ENCODE data around the gene HOXD3.

HOXD3 gene

DNA sequence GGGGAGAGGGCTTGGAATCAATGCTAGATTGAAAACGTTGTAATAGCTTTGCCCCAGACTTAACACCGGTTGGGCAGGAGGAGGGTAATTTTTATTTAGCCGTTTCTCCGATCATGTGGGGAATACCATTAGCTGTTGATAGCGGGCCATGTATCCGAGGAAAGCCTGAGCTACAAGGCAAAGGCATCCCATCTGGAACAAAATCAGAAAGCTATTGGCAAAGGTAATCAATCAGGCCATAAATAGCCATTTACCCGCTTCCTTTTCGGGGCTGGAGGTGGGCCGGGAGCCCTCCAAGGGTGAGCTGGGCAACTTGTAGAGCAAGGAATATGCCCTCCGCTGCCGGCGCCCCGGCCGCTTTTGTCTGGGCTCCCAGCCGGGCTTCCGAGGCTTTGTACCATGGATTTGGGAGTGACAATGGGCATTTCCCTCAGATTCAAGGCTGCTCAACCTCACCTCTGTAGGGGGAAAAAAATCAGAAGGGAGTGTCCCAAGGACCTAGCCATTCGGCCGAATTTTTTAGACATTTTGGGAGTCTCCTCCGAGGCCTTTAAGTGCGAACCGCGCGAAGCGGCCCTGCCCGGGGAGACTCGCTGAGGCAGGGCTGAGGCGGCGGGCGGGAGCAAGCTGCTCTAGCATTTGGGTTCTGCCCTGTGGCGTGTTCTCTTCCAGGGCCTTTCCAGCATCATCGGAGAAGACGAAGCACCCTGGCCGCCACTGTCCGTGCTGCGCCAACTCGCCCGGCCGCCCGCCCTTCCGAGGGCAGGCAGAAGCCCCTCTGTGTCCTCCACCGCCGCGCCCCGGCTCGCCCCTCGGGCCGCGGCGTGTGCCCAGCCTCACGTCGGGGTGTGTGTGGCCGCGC lies 35.7 kb upstream of the HOXD3 start:
- no peak for DNase-seq (ENCODE audit: low read depth)

DNA sequence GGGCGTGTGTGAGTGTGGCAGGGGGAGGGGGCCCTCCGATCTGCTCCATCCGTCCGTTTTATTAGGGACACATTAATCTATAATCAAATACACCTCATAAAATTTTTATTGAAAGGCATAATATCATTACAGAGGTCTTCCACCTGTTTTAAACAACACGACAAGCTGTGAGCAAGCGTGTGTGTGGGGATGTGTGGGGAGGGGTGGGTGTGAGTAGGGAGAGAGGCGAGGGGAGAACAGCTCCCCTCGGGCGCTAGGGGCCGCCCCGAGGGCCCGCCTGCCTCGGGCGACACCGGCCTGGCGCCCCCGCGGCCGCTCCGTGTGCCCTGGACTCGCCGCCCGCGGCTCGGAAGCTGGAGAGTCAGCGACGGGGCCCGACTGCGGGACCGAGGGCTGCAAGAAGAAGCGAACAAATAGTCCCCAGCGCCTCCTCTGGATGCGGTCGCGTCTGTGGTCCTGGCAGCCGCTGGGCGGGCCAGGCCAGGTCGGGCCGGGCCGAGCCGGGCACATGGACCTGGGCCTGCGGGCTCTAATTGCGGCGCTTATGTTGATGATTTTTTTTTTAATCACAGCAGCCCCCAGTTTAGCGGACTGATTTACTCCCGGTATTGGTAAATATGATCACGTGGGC lies 34.9 kb upstream of the HOXD3 start:
- DNase-seq (ENCODE audit: low read depth): no peak

DNA sequence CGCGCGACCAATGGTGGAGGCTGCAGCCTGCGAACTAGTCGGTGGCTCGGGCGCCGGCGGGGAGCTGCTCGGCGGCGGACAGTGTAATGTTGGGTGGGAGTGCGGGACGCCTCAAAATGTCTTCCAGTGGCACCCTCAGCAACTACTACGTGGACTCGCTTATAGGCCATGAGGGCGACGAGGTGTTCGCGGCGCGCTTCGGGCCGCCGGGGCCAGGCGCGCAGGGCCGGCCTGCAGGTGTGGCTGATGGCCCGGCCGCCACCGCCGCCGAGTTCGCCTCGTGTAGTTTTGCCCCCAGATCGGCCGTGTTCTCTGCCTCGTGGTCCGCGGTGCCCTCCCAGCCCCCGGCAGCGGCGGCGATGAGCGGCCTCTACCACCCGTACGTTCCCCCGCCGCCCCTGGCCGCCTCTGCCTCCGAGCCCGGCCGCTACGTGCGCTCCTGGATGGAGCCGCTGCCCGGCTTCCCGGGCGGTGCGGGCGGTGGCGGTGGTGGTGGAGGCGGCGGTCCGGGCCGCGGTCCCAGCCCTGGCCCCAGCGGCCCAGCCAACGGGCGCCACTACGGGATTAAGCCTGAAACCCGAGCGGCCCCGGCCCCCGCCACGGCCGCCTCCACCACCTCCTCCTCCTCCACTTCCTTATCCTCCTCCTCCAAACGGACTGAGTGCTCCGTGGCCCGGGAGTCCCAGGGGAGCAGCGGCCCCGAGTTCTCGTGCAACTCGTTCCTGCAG lies 34.3 kb upstream of the HOXD3 start, which contains the start of gene HOXD9:
TSS of gene HOXD9 (plus strand) at position 37 of the 728 bp plus-strand sequence. CDS start at position 87, 50 bp downstream.
- DNase-seq (ENCODE audit: low read depth): no peak

DNA sequence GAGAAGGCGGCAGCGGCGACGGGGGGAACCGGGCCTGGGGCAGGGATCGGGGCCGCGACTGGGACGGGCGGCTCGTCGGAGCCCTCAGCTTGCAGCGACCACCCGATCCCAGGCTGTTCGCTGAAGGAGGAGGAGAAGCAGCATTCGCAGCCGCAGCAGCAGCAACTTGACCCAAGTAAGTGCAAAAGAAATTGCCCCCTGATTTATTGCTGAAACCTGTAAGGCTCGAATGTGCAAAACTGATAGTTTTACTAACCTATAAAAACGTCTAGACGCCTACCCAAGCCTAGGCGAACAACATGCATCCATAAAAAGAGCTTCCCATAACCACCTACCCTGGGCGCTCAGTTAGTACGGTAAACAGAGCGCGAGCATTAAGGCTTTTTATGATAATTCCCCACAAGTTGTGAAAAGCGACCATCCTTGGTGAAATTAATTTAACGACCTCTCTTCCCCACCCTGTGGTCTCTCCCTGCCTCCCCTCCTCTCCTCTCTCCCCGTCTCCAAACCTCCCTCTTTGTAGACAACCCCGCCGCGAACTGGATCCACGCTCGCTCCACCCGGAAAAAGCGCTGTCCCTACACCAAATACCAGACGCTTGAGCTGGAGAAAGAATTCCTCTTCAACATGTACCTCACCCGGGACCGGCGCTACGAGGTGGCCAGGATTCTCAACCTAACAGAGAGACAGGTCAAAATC lies 33.5 kb upstream of the HOXD3 start:
- DNase-seq (ENCODE audit: low read depth): no peak

DNA sequence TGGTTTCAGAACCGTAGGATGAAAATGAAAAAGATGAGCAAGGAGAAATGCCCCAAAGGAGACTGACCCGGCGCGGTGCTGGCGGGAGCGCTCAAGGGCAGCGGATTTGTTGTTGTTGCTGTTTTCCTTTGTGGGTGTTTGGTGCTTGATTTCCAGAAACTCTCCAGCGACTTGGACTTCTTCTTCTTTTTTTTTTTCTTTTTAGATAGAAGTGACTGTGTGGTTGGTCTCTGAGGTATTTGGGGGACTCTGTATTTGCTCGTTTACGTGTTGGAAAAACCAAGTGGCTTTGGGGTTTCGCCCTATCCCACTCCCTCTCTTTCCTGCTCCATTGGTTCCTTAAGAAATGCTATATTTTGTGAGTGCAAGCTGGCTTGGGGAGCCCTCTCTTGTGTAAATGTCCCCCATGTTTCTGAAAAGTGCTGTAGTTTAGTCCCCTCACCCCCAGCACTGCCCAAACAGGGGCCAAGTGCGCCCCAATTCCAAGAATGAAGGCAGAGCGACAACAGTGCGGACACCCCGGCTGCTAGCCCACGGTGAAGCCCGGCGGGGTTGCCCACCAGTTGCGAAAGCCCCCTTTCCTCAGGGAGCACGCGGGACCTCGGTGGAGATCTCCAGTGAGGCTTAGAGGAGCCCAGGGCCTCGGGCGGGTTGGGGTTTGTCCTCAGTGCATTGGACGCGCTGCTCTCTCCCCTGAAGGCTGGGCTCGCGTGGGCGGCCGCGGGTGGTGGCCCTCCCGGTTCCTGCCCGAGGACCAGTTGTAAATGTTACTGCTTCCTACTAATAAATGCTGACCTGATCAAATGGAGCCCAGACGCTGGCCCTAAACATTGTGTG lies 32.8 kb upstream of the HOXD3 start:
- no peak for DNase-seq (ENCODE audit: low read depth)

DNA sequence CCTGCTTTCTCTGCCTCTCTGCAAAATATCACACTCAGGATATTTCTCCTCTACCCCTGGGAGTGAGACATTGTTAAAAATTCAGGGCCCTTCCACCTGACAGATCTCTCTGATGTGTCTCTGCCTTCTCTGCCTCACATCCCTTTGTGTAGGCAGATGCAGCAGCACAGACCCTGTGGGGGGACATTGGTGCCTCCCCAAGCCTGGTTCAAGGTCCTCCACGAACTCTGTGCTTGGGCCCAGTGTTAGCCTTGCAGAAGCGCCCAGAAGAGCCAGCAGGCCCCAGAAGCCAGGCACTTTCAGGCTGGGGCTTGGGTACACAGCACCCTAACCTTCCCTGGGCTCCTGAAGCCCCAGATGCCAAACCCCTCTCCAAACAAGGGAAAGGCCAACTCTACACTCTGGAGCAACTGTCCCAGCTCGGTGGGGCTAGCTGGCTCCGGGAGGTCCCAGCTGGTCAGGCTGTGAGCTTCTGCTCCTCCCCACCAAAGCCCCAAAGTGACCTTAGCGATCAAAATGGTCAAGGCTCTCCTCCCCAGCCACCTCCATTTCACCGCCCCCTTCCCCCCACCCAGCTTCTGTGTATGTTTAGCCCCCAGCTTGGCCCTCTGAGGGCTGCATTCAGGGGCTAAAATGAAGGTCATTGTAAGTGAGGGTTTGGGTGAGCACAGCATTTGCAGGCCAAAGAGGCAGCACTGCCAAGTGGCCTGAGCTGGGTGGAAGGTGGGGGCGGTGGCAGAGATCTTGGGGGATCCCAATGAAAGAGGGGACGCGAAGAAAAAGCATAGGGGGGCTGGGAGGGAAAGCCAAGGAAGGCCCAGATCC lies 31.9 kb upstream of the HOXD3 start:
- DNase-seq (ENCODE audit: low read depth): no peak

DNA sequence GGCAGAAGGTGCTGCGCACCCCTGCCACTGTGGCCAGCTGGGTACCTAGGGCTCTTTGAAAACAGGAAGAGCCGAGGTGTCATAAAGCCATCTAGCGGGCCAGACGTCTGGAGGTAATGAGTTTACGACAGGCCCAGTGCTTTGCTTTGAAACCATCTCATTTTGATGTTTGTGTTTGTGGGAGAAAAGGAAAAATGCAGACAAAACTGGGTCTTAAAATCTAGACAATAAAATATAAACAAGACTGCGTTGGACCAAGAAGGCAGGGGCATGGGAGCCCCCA lies 31.4 kb upstream of the HOXD3 start:
- DNase-seq (ENCODE audit: low read depth): no peak

DNA sequence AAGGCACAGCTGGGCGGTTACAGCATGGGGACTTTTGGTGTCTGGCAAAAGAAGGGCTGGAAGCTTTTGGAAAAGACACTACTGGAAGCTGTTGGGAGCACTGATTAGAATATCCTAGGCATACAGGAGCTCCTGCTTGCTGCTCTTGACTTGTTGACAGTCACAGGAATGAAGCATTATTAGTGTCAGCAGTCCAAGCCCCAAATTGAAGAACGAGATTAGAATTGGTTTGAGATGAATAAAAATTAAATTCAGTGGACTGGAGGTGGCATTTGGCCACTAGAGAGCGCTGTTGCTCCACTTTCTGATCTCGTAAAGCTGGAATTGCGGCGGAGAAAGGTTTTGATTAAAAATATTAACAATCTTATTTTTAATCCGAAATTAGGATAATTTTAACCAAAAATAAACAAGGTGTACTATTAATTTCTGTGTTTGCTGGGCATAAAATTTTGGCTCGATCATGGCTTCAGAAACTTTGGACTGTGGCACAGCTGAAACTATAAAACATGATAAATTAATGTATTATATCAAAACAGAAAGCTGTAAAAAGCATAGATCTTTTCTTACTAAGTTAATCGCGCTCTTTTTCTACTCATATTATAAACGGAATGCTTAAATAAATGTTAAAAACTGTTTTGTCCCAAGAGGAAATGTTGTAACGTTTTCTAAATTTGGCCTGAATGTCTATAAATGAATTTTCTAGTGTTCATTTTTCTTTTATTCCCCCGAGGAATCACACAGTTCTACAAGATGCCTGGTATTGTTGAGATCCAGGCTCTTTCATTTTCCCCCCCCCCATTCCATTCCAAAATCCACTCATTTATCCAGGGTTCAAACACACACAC lies 30.0 kb upstream of the HOXD3 start:
- DNase-seq (ENCODE audit: low read depth): no peak

DNA sequence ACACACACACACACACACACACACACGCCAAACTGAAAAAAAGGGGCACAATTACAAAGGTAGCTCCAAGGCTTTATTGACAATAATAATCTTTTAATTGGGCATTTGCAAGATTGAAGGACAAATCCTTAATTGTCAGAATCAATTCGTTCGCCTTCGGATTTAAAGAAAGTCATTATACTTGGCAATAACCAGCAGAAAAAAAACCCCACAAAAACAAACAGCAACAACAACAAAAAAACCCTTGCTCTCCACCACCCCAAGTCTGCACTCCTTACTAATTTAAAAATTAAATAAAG lies 29.4 kb upstream of the HOXD3 start:
- no peak for DNase-seq (ENCODE audit: low read depth)

DNA sequence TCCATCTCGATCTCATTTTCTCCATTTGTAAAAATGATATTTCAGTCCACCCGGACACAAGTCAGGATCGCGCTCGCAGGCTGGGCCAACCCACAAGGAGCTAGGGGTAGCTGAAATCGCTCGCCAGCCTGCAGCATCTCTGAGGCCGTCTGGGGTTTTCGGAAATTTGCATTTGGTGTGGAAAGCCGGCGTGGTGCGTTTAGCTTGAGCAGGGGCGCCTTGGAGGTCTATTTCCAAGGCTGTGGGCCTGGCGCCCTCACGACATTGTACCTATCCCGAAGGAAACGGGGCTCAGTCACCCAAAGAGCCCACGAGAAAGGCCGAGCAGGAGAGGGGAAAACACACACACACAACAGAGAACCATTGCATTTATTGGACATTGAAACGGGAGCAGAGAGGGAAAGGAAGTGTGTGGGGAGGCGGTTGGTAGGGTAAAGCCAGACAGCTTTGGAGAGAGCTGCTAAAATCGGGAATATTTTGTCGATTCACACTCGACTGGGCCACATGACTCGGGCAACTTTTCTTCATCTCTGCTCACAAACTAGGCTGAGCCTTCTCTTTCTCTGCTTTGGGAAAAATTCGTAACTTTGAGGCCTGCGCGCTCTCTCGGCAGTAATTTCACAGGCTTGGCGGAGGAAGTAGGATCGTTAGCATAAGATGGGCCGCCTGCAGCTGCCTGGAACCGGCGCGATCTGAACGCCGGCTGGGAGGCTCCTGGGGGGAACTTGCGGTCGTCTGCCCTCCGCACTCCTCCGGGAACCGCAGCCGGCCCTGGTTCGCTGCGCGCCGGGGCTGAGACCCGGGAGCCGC lies 28.7 kb upstream of the HOXD3 start:
- no peak for DNase-seq (ENCODE audit: low read depth)

DNA sequence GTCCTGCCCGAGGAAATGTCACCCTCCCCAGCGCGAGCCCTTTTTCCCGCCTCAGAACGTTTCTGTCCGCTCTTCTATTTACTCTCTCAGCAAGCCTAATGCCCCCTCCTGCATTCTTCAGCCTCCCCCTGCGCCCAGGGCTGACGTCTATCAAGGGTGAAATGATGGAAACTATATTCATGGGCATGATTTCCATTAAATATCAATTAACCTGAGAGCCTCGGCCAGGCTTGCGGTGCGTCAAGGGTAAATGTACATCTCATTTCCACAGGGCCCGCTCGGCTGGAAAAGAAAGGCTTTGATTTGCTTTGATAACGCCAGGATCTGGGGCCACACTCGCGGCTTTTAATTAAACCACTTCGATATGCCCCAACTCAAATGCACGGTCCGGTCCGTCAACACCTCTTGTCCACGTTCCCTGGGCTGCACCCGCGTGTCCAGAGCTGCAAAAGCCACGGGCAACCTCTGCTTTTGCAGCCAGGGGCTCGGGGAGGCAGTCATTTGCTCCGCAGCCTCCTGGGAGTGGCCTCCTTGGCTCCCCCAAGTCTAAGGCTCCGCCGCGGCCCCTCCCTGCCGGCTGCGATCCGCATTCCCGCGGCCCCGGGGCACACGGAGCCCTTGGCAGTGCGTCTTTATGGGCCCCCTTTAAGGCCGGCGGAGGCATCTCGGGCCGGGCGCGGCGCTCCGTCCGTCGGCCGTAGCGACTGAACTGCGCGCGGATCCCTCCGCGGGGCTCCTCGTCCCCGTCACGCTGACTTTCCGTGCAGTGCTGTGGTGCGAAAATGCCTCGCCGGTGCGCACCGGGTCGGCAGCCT lies 27.9 kb upstream of the HOXD3 start, which contains the start of gene HOXD8:
TSS of gene HOXD8 (plus strand) at position 724 of the 815 bp plus-strand sequence. CDS start 662 bp downstream, outside the sequence.
- no peak for DNase-seq (ENCODE audit: low read depth)

DNA sequence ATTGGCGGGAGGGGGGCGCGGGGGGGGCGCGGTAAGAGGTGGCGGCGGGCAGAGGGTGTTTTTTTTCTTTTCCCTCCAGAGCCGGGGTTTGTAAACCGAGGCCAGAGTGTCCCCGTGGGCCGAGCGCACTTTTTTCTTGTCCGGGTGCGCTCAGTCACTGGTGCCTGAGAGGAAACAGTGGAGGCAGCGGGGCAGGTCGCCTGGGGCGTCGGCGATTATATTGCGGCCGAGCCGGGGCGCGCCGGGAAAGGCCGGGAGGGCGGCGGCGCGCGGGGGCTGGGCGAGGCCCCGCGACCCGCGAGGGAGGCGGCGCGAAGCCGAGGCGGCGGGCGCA lies 27.3 kb upstream of the HOXD3 start:
- DNase-seq (ENCODE audit: low read depth): no peak

DNA sequence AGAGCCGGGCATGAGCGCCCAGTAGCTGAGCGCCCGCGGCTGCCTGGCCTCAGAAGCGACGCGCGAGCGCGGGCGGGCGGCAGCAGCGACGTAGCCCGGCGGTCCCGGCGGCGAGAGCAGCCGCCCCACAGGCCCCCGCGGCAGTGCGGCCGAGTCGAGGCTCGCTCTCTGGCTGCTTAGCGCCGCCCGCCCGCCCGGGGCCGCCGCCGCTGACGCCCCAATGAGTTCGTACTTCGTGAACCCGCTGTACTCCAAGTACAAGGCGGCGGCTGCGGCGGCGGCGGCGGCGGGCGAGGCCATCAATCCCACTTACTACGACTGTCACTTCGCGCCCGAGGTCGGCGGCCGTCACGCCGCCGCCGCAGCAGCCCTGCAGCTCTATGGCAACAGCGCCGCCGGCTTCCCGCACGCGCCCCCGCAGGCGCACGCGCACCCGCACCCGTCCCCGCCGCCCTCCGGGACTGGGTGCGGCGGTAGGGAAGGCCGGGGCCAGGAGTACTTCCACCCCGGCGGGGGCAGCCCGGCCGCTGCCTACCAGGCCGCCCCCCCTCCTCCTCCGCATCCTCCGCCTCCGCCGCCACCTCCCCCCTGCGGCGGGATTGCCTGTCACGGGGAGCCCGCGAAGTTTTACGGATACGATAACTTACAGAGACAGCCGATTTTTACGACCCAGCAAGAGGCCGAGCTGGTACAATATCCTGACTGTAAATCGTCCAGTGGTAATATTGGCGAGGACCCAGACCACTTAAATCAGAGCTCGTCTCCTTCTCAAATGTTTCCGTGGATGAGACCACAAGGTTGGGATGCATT lies 26.8 kb upstream of the HOXD3 start:
- no peak for DNase-seq (ENCODE audit: low read depth)

DNA sequence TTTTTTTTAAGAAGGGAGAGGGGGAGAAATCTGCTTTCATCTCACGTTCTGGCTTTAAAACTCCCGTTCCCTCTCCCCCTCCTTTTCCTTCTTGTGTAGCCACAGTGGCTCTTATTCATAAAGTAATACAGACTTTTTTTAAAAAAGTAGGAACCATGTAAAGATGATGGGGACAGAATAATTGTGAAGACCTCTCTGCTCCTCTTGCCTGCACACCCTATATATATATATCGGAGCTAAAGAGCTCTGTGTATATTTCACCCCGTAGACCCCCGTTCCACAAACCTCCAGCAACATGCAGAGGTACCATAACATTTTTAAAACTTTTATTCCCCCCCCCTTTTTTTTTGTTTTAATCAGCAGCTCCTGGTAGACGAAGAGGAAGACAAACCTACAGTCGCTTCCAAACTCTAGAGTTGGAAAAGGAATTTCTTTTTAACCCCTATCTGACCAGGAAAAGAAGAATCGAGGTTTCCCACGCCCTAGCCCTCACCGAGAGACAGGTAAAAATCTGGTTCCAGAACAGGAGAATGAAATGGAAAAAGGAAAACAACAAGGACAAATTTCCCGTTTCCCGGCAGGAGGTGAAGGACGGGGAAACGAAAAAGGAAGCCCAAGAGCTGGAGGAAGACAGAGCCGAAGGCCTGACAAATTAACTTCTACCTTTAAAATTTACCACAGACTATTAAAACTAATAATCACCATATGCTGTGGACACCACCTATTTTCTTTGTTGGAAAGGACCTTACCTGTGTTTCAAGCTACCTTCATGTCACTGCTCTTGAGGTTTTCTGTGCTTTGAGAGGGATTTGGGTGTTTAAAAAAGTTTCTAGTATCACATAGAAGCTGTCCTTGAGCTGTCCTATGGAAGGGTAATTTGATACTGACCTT lies 25.9 kb upstream of the HOXD3 start:
- no peak for DNase-seq (ENCODE audit: low read depth)

DNA sequence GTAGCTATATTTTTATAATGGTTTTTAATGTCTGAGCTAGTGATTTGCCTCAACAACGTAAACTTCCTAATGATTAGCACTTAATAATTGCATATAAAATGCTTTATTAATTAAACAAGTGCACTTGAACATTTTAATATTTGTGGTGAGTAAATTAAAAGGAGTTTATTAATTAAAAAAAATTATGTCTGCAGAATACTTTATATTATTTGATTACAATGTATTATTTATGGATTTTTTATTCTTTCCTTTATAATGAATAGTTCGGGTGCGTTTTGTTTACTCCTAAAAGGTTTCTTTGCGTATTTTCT lies 25.3 kb upstream of the HOXD3 start:
- DNase-seq (ENCODE audit: low read depth): no peak
